Nephron progenitor cell (in vitro differentiated cells): ENCODE results near the gene PRKCE.

Experiments used
- DNase-seq: peaks from one replicate; pipeline ENCODE4 v3.0.0; 2021
- H3K27ac Mint-ChIP-seq: 2 replicates; pipeline ENCODE4 v1.8.0; 2021; ENCODE audit warnings: mild to moderate bottlenecking, moderate library complexity, mixed read lengths
- H3K27me3 Mint-ChIP-seq: 2 replicates; pipeline ENCODE4 v1.8.0; 2021; ENCODE audit warnings: mild to moderate bottlenecking, low read depth, mixed read lengths; ENCODE audit not compliant: poor library complexity
- H3K36me3 Mint-ChIP-seq: 2 replicates; pipeline ENCODE4 v1.8.0; 2021; ENCODE audit warnings: low read depth, mixed read lengths
- H3K4me1 Mint-ChIP-seq: 2 replicates; pipeline ENCODE4 v1.8.0; 2021; ENCODE audit warnings: mixed read lengths
- H3K4me3 Mint-ChIP-seq: 2 replicates; pipeline ENCODE4 v1.8.0; 2021; ENCODE audit warnings: mild to moderate bottlenecking, moderate library complexity, mixed read lengths
- H3K9me3 Mint-ChIP-seq: 2 replicates; pipeline ENCODE4 v1.8.0; 2021; ENCODE audit warnings: mild to moderate bottlenecking, moderate library complexity, mixed read lengths
- CTCF ChIP-seq: fragments of 200-600 bp; sonication (generic); IDR thresholded peaks from 2 replicates; pipeline ENCODE4 v1.5.0; 2021; ENCODE audit warnings: antibody characterized with exemption

PRKCE gene

GRCh38 chr2:45651415-45652089 lies at the start of gene PRKCE:
Gene PRKCE, plus strand, starts transcription at chr2:45651675.
- H3K27me3 Mint-ChIP-seq = peaks cover 80% of the 10 kb centered on the region
- H3K4me3 Mint-ChIP-seq = peak within 1 kb of the TSS; percentile 97

GRCh38 chr2:45602624-45603023 lies 48.9 kb upstream of the PRKCE start:
- no peak overlapping the region for H3K4me3 Mint-ChIP-seq
- DNase-seq = no peak
- no peak for TF ChIP-seq CTCF
- H3K27me3 Mint-ChIP-seq = no peaks in the 10 kb centered on the region
- no peak overlapping the region for H3K27ac Mint-ChIP-seq
- no peaks in the 10 kb centered on the region for H3K9me3 Mint-ChIP-seq
- H3K36me3 Mint-ChIP-seq = peaks cover 37% of the 10 kb centered on the region
- peaks cover 3% of the 10 kb centered on the region for H3K4me1 Mint-ChIP-seq

More at GRCh38 chr2:45651415-45652089, at the start of gene PRKCE:
- no peak for DNase-seq
- Mint-ChIP-seq H3K4me1 (peaks cover 23% of the 10 kb centered on the region), H3K9me3 (no peaks in the 10 kb centered on the region), H3K36me3 (no peaks in the 10 kb centered on the region), H3K27ac (peak within 1 kb of the TSS; percentile 68)
- TF ChIP-seq CTCF = no peak

GRCh38 chr2:45605116-45605515 lies 46.4 kb upstream of the PRKCE start:
- Mint-ChIP-seq H3K4me1 (peaks cover 25% of the 10 kb centered on the region), H3K9me3 (no peaks in the 10 kb centered on the region), H3K27ac (no peak overlapping the region), H3K36me3 (peaks cover 31% of the 10 kb centered on the region), H3K4me3 (no peak overlapping the region), H3K27me3 (peaks cover 3% of the 10 kb centered on the region)
- DNase-seq = no peak
- TF ChIP-seq CTCF = no peak

GRCh38 chr2:45606796-45607195 lies 44.7 kb upstream of the PRKCE start:
- DNase-seq = no peak
- no peaks in the 10 kb centered on the region for H3K9me3 Mint-ChIP-seq
- peaks cover 36% of the 10 kb centered on the region for H3K4me1 Mint-ChIP-seq
- peaks cover 19% of the 10 kb centered on the region for H3K36me3 Mint-ChIP-seq
- no peak overlapping the region for H3K4me3 Mint-ChIP-seq
- H3K27me3 Mint-ChIP-seq = peaks cover 3% of the 10 kb centered on the region
- TF ChIP-seq CTCF = no peak
- H3K27ac Mint-ChIP-seq = no peak overlapping the region

- no peak for DNase-seq
- H3K4me1 Mint-ChIP-seq = peaks cover 45% of the 10 kb centered on the region
- H3K27ac Mint-ChIP-seq = no peak overlapping the region
- H3K36me3 Mint-ChIP-seq = peaks cover 15% of the 10 kb centered on the region
- peak; percentile 66 for TF ChIP-seq CTCF
- no peaks in the 10 kb centered on the region for H3K9me3 Mint-ChIP-seq
- H3K27me3 Mint-ChIP-seq = peaks cover 3% of the 10 kb centered on the region
- H3K4me3 Mint-ChIP-seq = peak overlapping the region; percentile 2
These were observed 43.8 kb upstream of the PRKCE start for GRCh38 chr2:45607701-45608100.
